Measurements from ENCODE around the gene SLC9A3.

SLC9A3 gene

GRCh38 chr5:472076-472655, 52.1 kb downstream of the SLC9A3 start:
- Histone ChIP-seq H3K9me3 (replicated peaks in 1 of 2; ENCODE audit: control insufficient read depth in 2 of 2, insufficient read depth in 1 of 2, low read depth in 1 of 2, low read length in 2 of 2) (no peaks in the 10 kb centered on the region), H2AFZ (ENCODE audit: low read length) (peak overlapping the region; percentile 95), H4K8ac (ENCODE audit: low read depth, low read length) (no peak overlapping the region), H2BK12ac (ENCODE audit: low read length) (no peak overlapping the region), H3K18ac (ENCODE audit: low read length) (peak overlapping the region; percentile 98), H2BK120ac (ENCODE audit: low read depth, low read length) (no peak overlapping the region), H2AK5ac (ENCODE audit: low read depth, low read length) (peak overlapping the region; percentile 92), H3K4me1 (ENCODE audit: control insufficient read depth in 2 of 2, insufficient read depth in 1 of 2, low read depth in 1 of 2, low read length in 2 of 2) (peaks cover 9 to 10% of the 10 kb centered on the region in 2 donors), H4K91ac (ENCODE audit: low read depth, low read length, poor library complexity) (peak overlapping the region; percentile 95), H3K36me3 (replicated peaks in 1 of 2; ENCODE audit: control insufficient read depth in 2 of 2, insufficient read depth in 2 of 2, low read length in 2 of 2) (peaks cover 3 to 27% of the 10 kb centered on the region in 2 donors), H3K4me2 (ENCODE audit: insufficient read depth, low read length, poor library complexity, severe bottlenecking) (peak overlapping the region; percentile 85), H3K4me3 (ENCODE audit: low read length in 2 of 2) (peak overlapping the region; percentile 82 to 86), H3K27me3 (ENCODE audit: control insufficient read depth in 3 of 3, insufficient read depth in 3 of 3, low read depth in 1 of 3, low read length in 3 of 3) (peaks cover 0 to 32% (median 8%) of the 10 kb centered on the region in 3 experiments), H2BK5ac (ENCODE audit: low read length) (no peak overlapping the region), H2BK15ac (ENCODE audit: low read length) (no peak overlapping the region), H3K79me1 (ENCODE audit: low read depth, low read length) (peaks cover 10% of the 10 kb centered on the region), H3K23ac (ENCODE audit: low read depth, low read length, poor library complexity) (peak overlapping the region; percentile 99), H3K27ac (replicated peaks; ENCODE audit: low read length) (no peak overlapping the region), H3K4ac (ENCODE audit: low read length) (peak overlapping the region; percentile 77), H3K9ac (ENCODE audit: low read depth, low read length, poor library complexity) (peak overlapping the region; percentile 85), H3K14ac (ENCODE audit: low read length) (peak overlapping the region; percentile 63)
- no peak for DNase-seq (ENCODE audit: low spot score)
- no CpG with 5 or more reads among the region's 30 CpGs for WGBS, 2 donors (ENCODE audit: extremely low coverage in 2 of 2, insufficient read length in 2 of 2, insufficient replicate concordance in 1 of 2)

GRCh38 chr5:471750-472058, 52.5 kb downstream of the SLC9A3 start:
- peak overlapping the region; percentile 82 to 86 for H3K4me3 ChIP-seq (ENCODE audit: low read length in 2 of 2)
- peak overlapping the region; percentile 85 for H3K4me2 ChIP-seq (ENCODE audit: insufficient read depth, low read length, poor library complexity, severe bottlenecking)
- H3K27me3 ChIP-seq (ENCODE audit: control insufficient read depth in 3 of 3, insufficient read depth in 3 of 3, low read depth in 1 of 3, low read length in 3 of 3): peaks cover 0 to 29% (median 8%) of the 10 kb centered on the region in 3 experiments
- H3K4me1 ChIP-seq (ENCODE audit: control insufficient read depth in 2 of 2, insufficient read depth in 1 of 2, low read depth in 1 of 2, low read length in 2 of 2): peaks cover 9 to 10% of the 10 kb centered on the region in 2 donors
- no peak overlapping the region for H3K27ac ChIP-seq (replicated peaks; ENCODE audit: low read length)
- H3K14ac ChIP-seq (ENCODE audit: low read length): no peak overlapping the region
- H2BK120ac ChIP-seq (ENCODE audit: low read depth, low read length): no peak overlapping the region
- peaks cover 8% of the 10 kb centered on the region for H3K79me1 ChIP-seq (ENCODE audit: low read depth, low read length)
- no peak overlapping the region for H2AFZ ChIP-seq (ENCODE audit: low read length)
- no peak overlapping the region for H2BK5ac ChIP-seq (ENCODE audit: low read length)
- H3K4ac ChIP-seq (ENCODE audit: low read length): no peak overlapping the region
- H2BK15ac ChIP-seq (ENCODE audit: low read length): no peak overlapping the region
- H3K18ac ChIP-seq (ENCODE audit: low read length): no peak overlapping the region
- H3K23ac ChIP-seq (ENCODE audit: low read depth, low read length, poor library complexity): no peak overlapping the region
- H2BK12ac ChIP-seq (ENCODE audit: low read length): no peak overlapping the region
- H2AK5ac ChIP-seq (ENCODE audit: low read depth, low read length): peak overlapping the region; percentile 92
- no peaks in the 10 kb centered on the region for H3K9me3 ChIP-seq (replicated peaks in 1 of 2; ENCODE audit: control insufficient read depth in 2 of 2, insufficient read depth in 1 of 2, low read depth in 1 of 2, low read length in 2 of 2)
- no CpG with 5 or more reads among the region's 6 CpGs for WGBS, 2 donors (ENCODE audit: extremely low coverage in 2 of 2, insufficient read length in 2 of 2, insufficient replicate concordance in 1 of 2)
- H4K8ac ChIP-seq (ENCODE audit: low read depth, low read length): no peak overlapping the region
- peaks cover 3 to 32% of the 10 kb centered on the region in 2 donors for H3K36me3 ChIP-seq (replicated peaks in 1 of 2; ENCODE audit: control insufficient read depth in 2 of 2, insufficient read depth in 2 of 2, low read length in 2 of 2)
- no peak overlapping the region for H4K91ac ChIP-seq (ENCODE audit: low read depth, low read length, poor library complexity)
- no peak overlapping the region for H3K9ac ChIP-seq (ENCODE audit: low read depth, low read length, poor library complexity)
- no peak for DNase-seq (ENCODE audit: low spot score)

GRCh38 chr5:470961-471749, 53.1 kb downstream of the SLC9A3 start:
- no peak overlapping the region for H2BK120ac ChIP-seq (ENCODE audit: low read depth, low read length)
- peaks cover 6 to 36% of the 10 kb centered on the region in 2 donors for H3K36me3 ChIP-seq (replicated peaks in 1 of 2; ENCODE audit: control insufficient read depth in 2 of 2, insufficient read depth in 2 of 2, low read length in 2 of 2)
- H3K27me3 ChIP-seq (ENCODE audit: control insufficient read depth in 3 of 3, insufficient read depth in 3 of 3, low read depth in 1 of 3, low read length in 3 of 3): peaks cover 0 to 23% (median 8%) of the 10 kb centered on the region in 3 experiments
- H3K4me3 ChIP-seq (ENCODE audit: low read length in 2 of 2): peak overlapping the region in 1 of 2 donors; percentile 86
- no peak overlapping the region for H3K18ac ChIP-seq (ENCODE audit: low read length)
- H3K79me1 ChIP-seq (ENCODE audit: low read depth, low read length): peaks cover 8% of the 10 kb centered on the region
- H3K4me2 ChIP-seq (ENCODE audit: insufficient read depth, low read length, poor library complexity, severe bottlenecking): no peak overlapping the region
- H3K9me3 ChIP-seq (replicated peaks in 1 of 2; ENCODE audit: control insufficient read depth in 2 of 2, insufficient read depth in 1 of 2, low read depth in 1 of 2, low read length in 2 of 2): no peaks in the 10 kb centered on the region
- no peak for DNase-seq (ENCODE audit: low spot score)
- peak overlapping the region; percentile 25 for H3K14ac ChIP-seq (ENCODE audit: low read length)
- H2AK5ac ChIP-seq (ENCODE audit: low read depth, low read length): no peak overlapping the region
- no peak overlapping the region for H3K4ac ChIP-seq (ENCODE audit: low read length)
- no peak overlapping the region for H3K27ac ChIP-seq (replicated peaks; ENCODE audit: low read length)
- H4K8ac ChIP-seq (ENCODE audit: low read depth, low read length): no peak overlapping the region
- no peak overlapping the region for H2AFZ ChIP-seq (ENCODE audit: low read length)
- H4K91ac ChIP-seq (ENCODE audit: low read depth, low read length, poor library complexity): no peak overlapping the region
- H3K9ac ChIP-seq (ENCODE audit: low read depth, low read length, poor library complexity): no peak overlapping the region
- peak overlapping the region; percentile 69 for H3K23ac ChIP-seq (ENCODE audit: low read depth, low read length, poor library complexity)
- no peak overlapping the region for H2BK15ac ChIP-seq (ENCODE audit: low read length)
- no CpG with 5 or more reads among the region's 31 CpGs for WGBS, 2 donors (ENCODE audit: extremely low coverage in 2 of 2, insufficient read length in 2 of 2, insufficient replicate concordance in 1 of 2)
- no peak overlapping the region for H2BK5ac ChIP-seq (ENCODE audit: low read length)
- peaks cover 9 to 10% of the 10 kb centered on the region in 2 donors for H3K4me1 ChIP-seq (ENCODE audit: control insufficient read depth in 2 of 2, insufficient read depth in 1 of 2, low read depth in 1 of 2, low read length in 2 of 2)
- H2BK12ac ChIP-seq (ENCODE audit: low read length): peak overlapping the region; percentile 23

GRCh38 chr5:469752-470483, 54.3 kb downstream of the SLC9A3 start:
- Histone ChIP-seq H3K9ac (ENCODE audit: low read depth, low read length, poor library complexity) (peak overlapping the region; percentile 53), H2BK12ac (ENCODE audit: low read length) (no peak overlapping the region), H2AK5ac (ENCODE audit: low read depth, low read length) (no peak overlapping the region), H2BK120ac (ENCODE audit: low read depth, low read length) (no peak overlapping the region), H3K9me3 (replicated peaks in 1 of 2; ENCODE audit: control insufficient read depth in 2 of 2, insufficient read depth in 1 of 2, low read depth in 1 of 2, low read length in 2 of 2) (no peaks in the 10 kb centered on the region), H4K91ac (ENCODE audit: low read depth, low read length, poor library complexity) (no peak overlapping the region), H3K14ac (ENCODE audit: low read length) (no peak overlapping the region), H2BK15ac (ENCODE audit: low read length) (no peak overlapping the region), H3K4me3 (ENCODE audit: low read length in 2 of 2) (no peak overlapping the region), H2AFZ (ENCODE audit: low read length) (no peak overlapping the region), H3K23ac (ENCODE audit: low read depth, low read length, poor library complexity) (peak overlapping the region; percentile 32), H3K18ac (ENCODE audit: low read length) (no peak overlapping the region), H2BK5ac (ENCODE audit: low read length) (no peak overlapping the region), H3K4me1 (ENCODE audit: control insufficient read depth in 2 of 2, insufficient read depth in 1 of 2, low read depth in 1 of 2, low read length in 2 of 2) (peaks cover 7% of the 10 kb centered on the region in 2 donors), H3K27ac (replicated peaks; ENCODE audit: low read length) (no peak overlapping the region), H3K4ac (ENCODE audit: low read length) (no peak overlapping the region), H3K36me3 (replicated peaks in 1 of 2; ENCODE audit: control insufficient read depth in 2 of 2, insufficient read depth in 2 of 2, low read length in 2 of 2) (peaks cover 9 to 43% of the 10 kb centered on the region in 2 donors), H4K8ac (ENCODE audit: low read depth, low read length) (no peak overlapping the region), H3K79me1 (ENCODE audit: low read depth, low read length) (peaks cover 8% of the 10 kb centered on the region), H3K4me2 (ENCODE audit: insufficient read depth, low read length, poor library complexity, severe bottlenecking) (no peak overlapping the region), H3K27me3 (ENCODE audit: control insufficient read depth in 3 of 3, insufficient read depth in 3 of 3, low read depth in 1 of 3, low read length in 3 of 3) (peaks cover 0 to 11% (median under 1%) of the 10 kb centered on the region in 3 experiments)
- WGBS, 2 donors (ENCODE audit: extremely low coverage in 2 of 2, insufficient read length in 2 of 2, insufficient replicate concordance in 1 of 2): no CpG with 5 or more reads among the region's 19 CpGs
- no peak for DNase-seq (ENCODE audit: low spot score)

All from neuronal stem cell (in vitro differentiated cells).